Rectal smooth muscle tissue (tissue), 1 donor: ENCODE data around the gene VPS13D.
A peak's percentile ranks its signal among the peaks of the same experiment; 100 is the strongest.

ENCODE experiments used
- H3K27ac ChIP-seq: one replicate; pipeline ENCODE4 v1.7.0; 2013; ENCODE audit warnings: low read depth, low read length, inconsistent platforms
- H3K27me3 ChIP-seq: one replicate; pipeline ENCODE4 v1.7.0; 2013; ENCODE audit warnings: low read length; ENCODE audit not compliant: control insufficient read depth, insufficient read depth
- H3K36me3 ChIP-seq: one replicate; pipeline ENCODE4 v1.7.0; 2013; ENCODE audit warnings: low read length; ENCODE audit not compliant: control insufficient read depth, insufficient read depth
- H3K4me1 ChIP-seq: one replicate; pipeline ENCODE4 v1.7.0; 2013; ENCODE audit warnings: low read length; ENCODE audit not compliant: control insufficient read depth, insufficient read depth
- H3K4me3 ChIP-seq: one replicate; pipeline ENCODE4 v1.7.0; 2013; ENCODE audit warnings: low read length
- H3K9ac ChIP-seq: one replicate; pipeline ENCODE4 v1.7.0; 2013; ENCODE audit warnings: low read length

VPS13D gene

DNA sequence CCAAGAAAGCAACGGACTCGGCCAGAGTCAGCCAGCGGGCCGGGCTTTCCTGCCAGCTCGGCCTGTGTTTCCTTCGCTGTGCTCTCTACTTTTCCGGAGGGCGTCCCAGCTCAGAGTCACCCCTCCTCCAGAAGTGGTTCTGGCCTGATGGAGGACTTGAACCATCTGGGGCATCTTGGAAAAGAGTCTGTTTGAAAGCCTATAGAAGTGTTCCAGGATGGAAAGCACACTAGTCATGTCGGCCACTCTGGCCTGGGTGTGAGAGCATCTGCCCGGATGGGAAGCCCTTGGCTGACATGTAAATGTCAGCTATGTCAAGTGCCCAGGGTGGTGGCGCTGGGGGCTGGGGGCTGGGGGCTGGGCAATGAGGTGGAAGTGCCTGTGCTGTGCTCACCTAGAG is 274.8 kb downstream of the VPS13D start:
- peaks cover 7% of the 10 kb centered on the region for H3K36me3 ChIP-seq
- no peak overlapping the region for H3K4me3 ChIP-seq
- H3K4me1 ChIP-seq: peaks cover 8% of the 10 kb centered on the region
- no peaks in the 10 kb centered on the region for H3K27me3 ChIP-seq
- H3K27ac ChIP-seq: no peak overlapping the region
- H3K9ac ChIP-seq: no peak overlapping the region

DNA sequence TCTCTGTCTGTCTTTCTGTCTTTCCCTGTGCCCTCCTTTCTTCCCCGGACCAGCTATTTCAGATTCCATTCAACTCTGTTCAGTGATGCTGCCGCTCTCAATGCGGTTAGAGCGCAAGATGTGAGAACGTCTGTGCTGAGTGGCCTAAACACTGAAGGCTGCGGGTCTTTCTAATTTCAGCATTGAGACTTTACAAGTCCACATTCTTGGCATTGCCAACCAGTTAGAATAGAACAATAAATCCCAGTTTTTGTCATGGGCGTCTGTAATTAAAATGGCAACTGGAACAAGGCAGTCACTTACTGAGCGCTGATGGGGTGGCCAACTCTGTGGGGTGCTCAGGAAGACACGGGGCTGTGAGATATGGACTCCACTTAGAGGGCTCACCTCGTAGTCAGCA is 275.4 kb downstream of the VPS13D start:
- no peak overlapping the region for H3K9ac ChIP-seq
- peaks cover 7% of the 10 kb centered on the region for H3K36me3 ChIP-seq
- peaks cover 8% of the 10 kb centered on the region for H3K4me1 ChIP-seq
- no peaks in the 10 kb centered on the region for H3K27me3 ChIP-seq
- no peak overlapping the region for H3K4me3 ChIP-seq
- H3K27ac ChIP-seq: no peak overlapping the region

DNA sequence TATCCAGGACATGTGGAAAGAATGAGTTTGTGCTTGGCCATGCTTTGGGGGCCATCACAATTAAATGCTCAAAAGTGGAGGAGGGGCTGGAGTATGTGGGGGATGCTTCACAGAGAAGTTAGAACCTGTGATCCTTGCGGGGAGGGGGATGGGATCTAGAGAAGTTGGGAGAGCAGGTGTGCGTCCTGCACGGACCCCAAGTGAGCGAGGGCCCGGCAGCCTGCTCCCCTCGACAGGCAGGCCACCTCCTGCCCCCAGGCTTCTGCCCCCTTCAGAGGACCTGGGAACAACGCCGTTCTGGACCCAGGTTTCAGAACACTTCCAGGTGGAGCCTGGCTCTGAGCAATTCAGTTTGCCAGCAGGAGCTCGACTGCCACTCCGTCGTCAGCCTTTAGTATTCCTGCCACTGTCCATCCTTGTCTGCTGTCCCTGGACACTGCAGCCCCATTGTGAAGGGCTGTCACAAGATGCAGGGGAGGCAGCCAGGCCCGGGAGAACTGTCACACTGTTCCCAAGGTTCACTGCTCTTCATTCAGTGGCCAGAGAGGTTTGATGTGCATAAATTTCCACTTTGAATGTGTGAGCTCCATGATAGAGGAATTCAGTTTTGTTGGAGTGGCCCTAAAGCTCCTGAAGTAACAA is 275.9 kb downstream of the VPS13D start:
- Histone ChIP-seq H3K4me1 (peaks cover 9% of the 10 kb centered on the region), H3K9ac (no peak overlapping the region), H3K4me3 (no peak overlapping the region), H3K36me3 (peaks cover 7% of the 10 kb centered on the region), H3K27me3 (no peaks in the 10 kb centered on the region), H3K27ac (no peak overlapping the region)

DNA sequence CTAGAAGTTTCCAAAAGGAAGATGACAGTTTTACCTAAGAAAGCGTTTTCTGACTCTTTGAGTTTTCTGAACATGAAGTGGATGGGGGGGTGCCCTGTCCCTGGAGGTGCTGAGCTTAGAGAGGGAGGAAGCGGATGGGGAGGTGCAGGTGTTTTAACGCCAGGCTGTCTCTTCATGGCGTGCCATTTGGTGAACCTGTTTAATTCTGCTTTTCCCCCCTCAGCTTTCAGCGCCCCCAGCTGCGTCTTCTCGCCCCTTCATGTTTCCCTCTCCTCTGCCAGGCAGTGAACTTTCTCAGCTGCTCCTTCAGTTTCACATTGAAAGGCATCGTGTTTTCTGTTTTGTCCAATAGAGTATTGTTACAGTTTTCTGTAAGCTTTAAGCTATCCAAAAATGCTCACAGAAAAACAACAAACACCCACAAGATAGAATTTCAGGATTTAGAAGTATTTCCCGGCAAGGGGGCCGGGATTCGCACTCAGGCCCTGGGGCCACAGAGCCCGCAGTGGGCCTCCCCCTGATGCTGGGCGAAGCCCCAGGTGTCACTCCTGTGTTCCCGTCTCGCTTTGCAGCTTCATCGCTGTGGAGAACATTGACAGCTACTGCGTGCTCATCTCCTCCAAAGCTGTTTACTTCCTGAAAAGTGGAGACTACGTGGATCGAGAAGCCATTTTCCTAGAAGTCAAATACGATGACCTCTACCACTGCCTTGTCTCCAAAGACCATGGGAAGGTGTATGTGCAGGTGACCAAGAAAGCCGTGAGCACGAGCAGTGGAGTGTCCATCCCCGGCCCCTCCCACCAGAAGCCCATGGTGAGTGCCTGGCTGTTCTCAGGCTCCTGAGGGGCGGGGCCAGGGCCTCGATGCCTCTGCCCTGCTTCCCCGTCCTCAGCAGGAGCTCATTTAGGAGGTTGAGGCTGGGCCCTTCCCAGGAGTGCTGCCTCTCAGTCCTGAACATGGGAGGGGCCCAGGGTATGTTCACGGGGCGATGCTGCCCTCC is 276.8 kb downstream of the VPS13D start:
- no peaks in the 10 kb centered on the region for H3K27me3 ChIP-seq
- no peak overlapping the region for H3K27ac ChIP-seq
- H3K36me3 ChIP-seq: peaks cover 7% of the 10 kb centered on the region
- no peak overlapping the region for H3K9ac ChIP-seq
- H3K4me3 ChIP-seq: no peak overlapping the region
- peaks cover 9% of the 10 kb centered on the region for H3K4me1 ChIP-seq

DNA sequence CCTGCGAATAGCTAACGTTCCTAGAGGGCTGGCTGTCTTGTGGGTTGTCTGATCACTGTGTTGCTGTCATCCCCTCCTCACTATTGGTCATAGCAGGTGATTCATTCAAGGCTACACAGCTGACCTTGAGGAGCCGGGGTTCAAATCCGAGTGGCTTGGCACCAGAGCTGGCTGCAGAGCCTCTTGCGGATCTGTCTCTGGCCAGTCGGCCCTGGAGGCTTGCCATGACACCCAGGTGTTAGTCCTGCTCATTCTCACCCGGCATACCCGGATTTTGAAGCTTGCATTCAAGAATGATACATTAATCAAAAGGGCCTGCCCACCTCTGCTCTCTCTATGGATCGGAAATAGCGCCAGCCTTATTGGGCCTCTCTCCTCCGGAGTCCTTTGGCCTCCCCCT is 277.8 kb downstream of the VPS13D start:
- Histone ChIP-seq H3K27ac (peak overlapping the region; percentile 7), H3K9ac (no peak overlapping the region), H3K4me1 (peaks cover 9% of the 10 kb centered on the region), H3K36me3 (peaks cover 7% of the 10 kb centered on the region), H3K4me3 (no peak overlapping the region), H3K27me3 (no peaks in the 10 kb centered on the region)

DNA sequence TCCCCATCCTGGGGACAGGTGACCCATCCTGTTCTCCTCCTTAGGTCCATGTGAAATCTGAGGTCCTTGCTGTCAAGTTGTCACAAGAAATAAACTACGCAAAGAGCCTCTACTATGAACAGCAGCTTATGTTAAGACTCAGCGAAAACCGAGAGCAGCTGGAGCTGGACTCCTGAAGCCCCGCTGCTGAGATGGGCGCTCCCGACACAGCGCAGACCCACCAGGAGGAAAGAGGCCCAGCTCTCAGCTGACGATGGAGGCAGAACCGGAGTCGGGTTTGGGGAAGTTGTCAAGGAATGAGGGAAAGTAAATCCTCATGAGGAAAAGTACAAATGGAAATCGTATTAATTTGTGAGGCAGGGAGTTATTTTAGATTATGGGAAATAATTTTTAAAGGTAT is 279.0 kb downstream of the VPS13D start:
- H3K36me3 ChIP-seq: peaks cover 7% of the 10 kb centered on the region
- H3K27ac ChIP-seq: no peak overlapping the region
- no peak overlapping the region for H3K9ac ChIP-seq

DNA sequence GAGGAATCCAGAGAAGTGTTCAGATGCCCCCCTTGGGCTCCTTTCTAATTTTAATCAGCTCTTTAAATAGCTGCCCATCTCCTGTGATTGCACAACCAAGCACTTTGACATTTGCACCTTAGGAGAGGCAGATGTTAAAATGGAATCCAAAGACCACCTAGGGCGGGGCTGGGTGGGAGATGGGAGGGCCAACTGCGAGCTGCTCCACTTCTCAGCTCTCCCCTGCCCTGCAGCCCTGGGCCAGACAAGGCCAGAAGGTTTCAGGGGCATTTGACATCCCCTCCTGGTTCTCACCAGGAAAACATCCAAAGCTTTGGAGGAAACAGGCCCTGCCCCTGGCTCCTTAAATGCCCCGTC is 281.3 kb downstream of the VPS13D start:
- H3K9ac ChIP-seq: no peak overlapping the region
- H3K4me3 ChIP-seq: no peak overlapping the region
- peaks cover 6% of the 10 kb centered on the region for H3K4me1 ChIP-seq
- peaks cover 4% of the 10 kb centered on the region for H3K36me3 ChIP-seq
- H3K27me3 ChIP-seq: no peaks in the 10 kb centered on the region
- no peak overlapping the region for H3K27ac ChIP-seq

More for the DNA sequence above, 279.0 kb downstream of the VPS13D start:
- peaks cover 9% of the 10 kb centered on the region for H3K4me1 ChIP-seq
- no peak overlapping the region for H3K4me3 ChIP-seq
- H3K27me3 ChIP-seq: no peaks in the 10 kb centered on the region

DNA sequence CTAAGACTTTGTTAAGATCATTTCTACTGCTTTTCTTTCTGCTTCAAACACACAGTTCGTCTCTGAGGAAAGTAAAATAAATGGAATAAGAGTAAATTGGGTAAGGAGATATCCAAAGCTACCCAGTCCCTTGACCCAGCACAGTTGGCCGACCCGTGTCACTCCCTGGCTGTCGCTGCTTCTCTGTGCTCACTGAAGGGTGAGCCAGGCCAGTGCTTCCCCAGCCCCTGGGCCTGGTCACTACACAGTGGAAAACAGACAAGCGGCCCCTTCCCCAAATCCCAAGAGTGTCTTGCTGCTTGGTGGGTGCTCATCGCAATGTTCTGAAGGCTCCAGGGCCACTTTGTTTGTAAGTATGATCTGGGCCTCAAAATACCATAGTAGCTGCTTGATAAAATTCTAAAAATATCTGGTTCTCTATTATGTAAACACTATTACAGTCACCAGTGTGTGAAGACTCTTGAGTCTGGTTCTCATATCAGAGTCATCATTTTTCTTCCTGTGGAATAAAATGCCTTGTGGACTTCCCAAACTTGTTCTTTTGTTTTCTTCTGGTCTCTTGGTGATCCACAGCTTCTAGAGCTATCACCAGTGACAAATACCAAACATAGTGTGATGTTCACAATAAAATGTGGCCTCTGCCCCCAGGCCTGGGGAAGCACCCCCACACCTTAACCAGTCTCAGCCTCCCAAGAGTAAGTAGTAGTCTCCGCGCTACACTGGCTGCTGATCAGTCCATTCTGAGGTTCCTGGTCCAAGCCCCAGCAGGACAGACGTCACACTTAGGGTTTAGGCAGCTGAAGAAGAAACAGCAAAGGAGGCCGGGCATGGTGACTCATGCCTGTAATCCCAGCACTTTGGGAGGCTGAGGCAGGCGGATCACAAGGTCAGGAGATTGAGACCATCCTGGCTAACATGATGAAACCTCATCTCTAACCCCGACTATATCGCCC is 282.0 kb downstream of the VPS13D start:
- no peak overlapping the region for H3K4me3 ChIP-seq
- H3K4me1 ChIP-seq: peaks cover 6% of the 10 kb centered on the region
- H3K27ac ChIP-seq: no peak overlapping the region
- no peaks in the 10 kb centered on the region for H3K27me3 ChIP-seq
- peaks cover 4% of the 10 kb centered on the region for H3K36me3 ChIP-seq
- H3K9ac ChIP-seq: no peak overlapping the region

DNA sequence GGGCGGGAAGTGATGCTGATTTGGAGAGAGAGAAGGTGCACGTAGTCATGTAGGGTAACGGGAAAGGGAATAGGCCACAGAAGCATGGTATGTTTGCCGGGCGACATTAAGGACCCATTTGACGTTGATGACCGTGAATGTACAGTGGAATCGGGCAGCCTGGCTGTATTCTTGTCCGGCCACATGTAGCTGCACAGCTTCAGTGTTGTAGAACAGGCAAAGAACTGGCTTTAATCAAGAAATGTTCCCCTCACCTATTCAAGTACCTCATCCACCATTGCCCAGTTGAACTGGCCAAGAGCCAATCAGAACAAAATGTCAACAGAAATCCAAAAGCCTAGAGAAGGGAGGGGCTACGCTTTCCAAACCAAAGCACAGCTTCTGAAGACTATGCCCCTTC is 283.4 kb downstream of the VPS13D start:
- H3K4me1 ChIP-seq: peaks cover 2% of the 10 kb centered on the region
- no peak overlapping the region for H3K9ac ChIP-seq
- H3K27ac ChIP-seq: no peak overlapping the region
- no peaks in the 10 kb centered on the region for H3K36me3 ChIP-seq
- no peak overlapping the region for H3K4me3 ChIP-seq
- H3K27me3 ChIP-seq: no peaks in the 10 kb centered on the region

DNA sequence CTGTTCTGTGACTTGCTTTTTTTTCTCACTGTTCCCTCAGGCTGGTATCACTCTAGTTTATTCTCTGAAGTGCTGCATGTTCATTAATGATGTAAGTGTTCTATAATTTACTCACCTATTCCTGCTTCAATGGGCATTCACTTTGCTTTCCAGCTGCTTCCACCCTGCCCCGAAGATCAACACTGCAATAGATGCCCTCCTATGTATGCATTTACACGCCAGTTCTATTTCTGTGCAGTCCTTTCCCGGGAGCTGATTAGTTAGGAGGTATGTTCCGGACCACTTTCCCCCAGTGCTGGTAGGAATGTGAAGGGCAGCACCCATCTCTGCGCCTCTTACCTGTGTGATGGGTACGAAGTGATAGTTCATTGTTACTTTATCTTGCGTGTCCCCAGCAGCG is 284.8 kb downstream of the VPS13D start:
- Histone ChIP-seq H3K27me3 (no peaks in the 10 kb centered on the region), H3K4me3 (no peak overlapping the region), H3K4me1 (peaks cover 2% of the 10 kb centered on the region), H3K9ac (no peak overlapping the region), H3K36me3 (no peaks in the 10 kb centered on the region), H3K27ac (no peak overlapping the region)

DNA sequence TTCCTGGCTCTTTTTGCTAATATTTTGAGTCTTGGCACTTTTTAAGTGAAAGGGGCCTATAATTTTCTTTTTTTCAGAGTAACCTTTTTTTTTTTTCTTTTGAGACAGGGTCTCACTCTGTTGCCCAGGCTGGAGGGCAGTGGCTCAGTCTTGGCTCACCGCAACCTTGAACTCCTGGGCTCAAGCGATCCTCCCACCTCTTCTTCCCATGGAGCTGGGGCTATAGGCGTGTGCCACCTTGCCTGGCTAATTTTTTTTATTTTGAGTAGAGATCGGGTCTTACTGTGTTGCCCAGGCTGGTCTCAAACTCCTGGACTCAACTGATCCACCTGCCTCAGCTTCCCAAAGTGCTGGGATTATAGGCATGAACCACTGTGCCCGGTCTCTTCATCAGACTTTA is 285.4 kb downstream of the VPS13D start:
- H3K4me1 ChIP-seq: peaks cover 2% of the 10 kb centered on the region

DNA sequence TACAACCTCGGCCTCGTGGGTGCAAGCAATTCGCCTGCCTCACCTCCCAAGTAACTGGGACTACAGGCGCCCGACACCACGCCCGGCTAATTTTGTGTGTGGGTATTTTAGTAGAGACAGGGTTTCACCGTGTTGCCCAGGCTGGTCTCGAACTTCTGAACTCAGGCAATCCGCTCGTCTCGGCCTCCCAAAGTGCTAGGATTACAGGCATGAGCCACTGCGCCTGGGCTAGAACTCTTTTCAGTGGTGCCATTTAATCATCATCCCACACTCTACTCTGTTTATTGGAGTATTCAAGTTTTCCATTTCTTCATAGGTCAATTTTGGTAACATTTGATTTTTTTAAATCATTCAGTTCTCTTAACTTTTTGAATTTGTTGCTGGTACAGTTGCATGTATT is 286.9 kb downstream of the VPS13D start:
- Histone ChIP-seq H3K4me3 (no peak overlapping the region), H3K36me3 (no peaks in the 10 kb centered on the region), H3K27me3 (no peaks in the 10 kb centered on the region), H3K9ac (no peak overlapping the region), H3K4me1 (no peaks in the 10 kb centered on the region), H3K27ac (no peak overlapping the region)

More for the DNA sequence above, 285.4 kb downstream of the VPS13D start:
- H3K36me3 ChIP-seq: no peaks in the 10 kb centered on the region
- no peaks in the 10 kb centered on the region for H3K27me3 ChIP-seq
- H3K9ac ChIP-seq: no peak overlapping the region
- no peak overlapping the region for H3K4me3 ChIP-seq
- no peak overlapping the region for H3K27ac ChIP-seq
